ENCODE data around the gene GRIP1. TPM values are rescaled to one million over a fixed set of nuclear protein-coding genes. Genes with fewer than 3 reads are reported as not detected.

Gene GRIP1
- total RNA-seq, 2 experiments from 2014 or later = 5.4 TPM

DNA sequence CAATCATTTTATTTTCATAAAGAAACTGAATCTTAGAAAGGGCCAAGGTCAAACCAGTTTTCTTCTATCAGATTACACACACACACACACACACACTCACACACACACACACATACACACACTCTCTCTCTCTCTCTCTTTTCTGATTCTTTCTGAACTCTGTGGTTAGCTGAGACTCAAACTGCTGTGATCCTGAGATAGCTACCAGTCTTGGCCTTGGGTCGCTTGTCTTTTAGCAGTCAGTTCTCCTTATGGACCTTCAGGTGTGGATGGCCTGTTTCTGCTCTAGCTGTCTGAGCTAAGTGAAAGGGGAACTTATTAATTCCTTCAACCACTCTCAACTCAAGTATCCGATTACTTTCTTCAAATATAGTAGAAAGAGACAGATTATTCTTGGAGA lies 145.1 kb downstream of the GRIP1 start:
- TF ChIP-seq, protein P1, sequence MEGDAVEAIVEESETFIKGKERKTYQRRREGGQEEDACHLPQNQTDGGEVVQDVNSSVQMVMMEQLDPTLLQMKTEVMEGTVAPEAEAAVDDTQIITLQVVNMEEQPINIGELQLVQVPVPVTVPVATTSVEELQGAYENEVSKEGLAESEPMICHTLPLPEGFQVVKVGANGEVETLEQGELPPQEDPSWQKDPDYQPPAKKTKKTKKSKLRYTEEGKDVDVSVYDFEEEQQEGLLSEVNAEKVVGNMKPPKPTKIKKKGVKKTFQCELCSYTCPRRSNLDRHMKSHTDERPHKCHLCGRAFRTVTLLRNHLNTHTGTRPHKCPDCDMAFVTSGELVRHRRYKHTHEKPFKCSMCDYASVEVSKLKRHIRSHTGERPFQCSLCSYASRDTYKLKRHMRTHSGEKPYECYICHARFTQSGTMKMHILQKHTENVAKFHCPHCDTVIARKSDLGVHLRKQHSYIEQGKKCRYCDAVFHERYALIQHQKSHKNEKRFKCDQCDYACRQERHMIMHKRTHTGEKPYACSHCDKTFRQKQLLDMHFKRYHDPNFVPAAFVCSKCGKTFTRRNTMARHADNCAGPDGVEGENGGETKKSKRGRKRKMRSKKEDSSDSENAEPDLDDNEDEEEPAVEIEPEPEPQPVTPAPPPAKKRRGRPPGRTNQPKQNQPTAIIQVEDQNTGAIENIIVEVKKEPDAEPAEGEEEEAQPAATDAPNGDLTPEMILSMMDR (IDR thresholded peaks at IDR 0.05) = no peak
- Mint-ChIP-seq H3K4me3 (no peak overlapping the region), H3K4me1 (ENCODE audit: low read depth) (no peaks in the 10 kb centered on the region), H3K27ac (no peak overlapping the region), H3K9me3 (no peaks in the 10 kb centered on the region), H3K36me3 (ENCODE audit: low read depth) (peaks cover 12% of the 10 kb centered on the region), H3K27me3 (no peaks in the 10 kb centered on the region)
- ATAC-seq (ENCODE audit: poor library complexity) (no peak), DNase-seq (peak in 1 of 14 experiments; percentile 1)
- intact Hi-C loops (cut with DNase I, micrococcal nuclease) = no loop called here
- H3K27me3 ChIP-seq (ENCODE audit: control insufficient read depth in 1 of 2, insufficient read depth in 2 of 2, low read length in 2 of 2) = no peaks in the 10 kb centered on the region
- H3K27ac ChIP-seq (ENCODE audit: low read depth in 1 of 2, low read length in 2 of 2) = no peak overlapping the region
- CTCF ChIA-PET = no interaction called here
- H3K4me1 ChIP-seq (ENCODE audit: insufficient read depth, low read length) = no peaks in the 10 kb centered on the region
- POLR2A ChIA-PET = no interaction called here
- no peak overlapping the region for H3K4me3 ChIP-seq (ENCODE audit: low read length)
- no peaks in the 10 kb centered on the region for H3K9me3 ChIP-seq (ENCODE audit: control insufficient read depth in 1 of 2, insufficient read depth in 1 of 2, low read length in 2 of 2)
- H3K36me3 ChIP-seq (ENCODE audit: insufficient read depth, low read length) = no peaks in the 10 kb centered on the region

GRCh38 chr12:66531766-66532165 lies 147.1 kb downstream of the GRIP1 start:
- Mint-ChIP-seq H3K4me1 (ENCODE audit: low read depth) (no peaks in the 10 kb centered on the region), H3K27me3 (no peaks in the 10 kb centered on the region), H3K9me3 (no peaks in the 10 kb centered on the region), H3K4me3 (no peak overlapping the region), H3K36me3 (ENCODE audit: low read depth) (peaks cover 18% of the 10 kb centered on the region), H3K27ac (no peak overlapping the region)
- intact Hi-C loops (cut with DNase I, micrococcal nuclease) = no loop called here
- no peak overlapping the region for H3K27ac ChIP-seq (ENCODE audit: low read depth in 1 of 2, low read length in 2 of 2)
- H3K36me3 ChIP-seq (ENCODE audit: insufficient read depth, low read length) = no peaks in the 10 kb centered on the region
- TF ChIP-seq, protein P1 (IDR thresholded peaks at IDR 0.05) = no peak
- DNase-seq = no peak
- no peak for ATAC-seq (ENCODE audit: poor library complexity)
- no peak overlapping the region for H3K4me3 ChIP-seq (ENCODE audit: low read length)
- no peaks in the 10 kb centered on the region for H3K27me3 ChIP-seq (ENCODE audit: control insufficient read depth in 1 of 2, insufficient read depth in 2 of 2, low read length in 2 of 2)
- ChIA-PET POLR2A (interaction anchor here (0.7 kb wide), 1 partner anchor 103 kb away, joined by 7 read pairs; no protein-coding TSS in a partner anchor), CTCF (no interaction called here)
- H3K4me1 ChIP-seq (ENCODE audit: insufficient read depth, low read length) = no peaks in the 10 kb centered on the region
- H3K9me3 ChIP-seq (ENCODE audit: control insufficient read depth in 1 of 2, insufficient read depth in 1 of 2, low read length in 2 of 2) = no peaks in the 10 kb centered on the region

DNA sequence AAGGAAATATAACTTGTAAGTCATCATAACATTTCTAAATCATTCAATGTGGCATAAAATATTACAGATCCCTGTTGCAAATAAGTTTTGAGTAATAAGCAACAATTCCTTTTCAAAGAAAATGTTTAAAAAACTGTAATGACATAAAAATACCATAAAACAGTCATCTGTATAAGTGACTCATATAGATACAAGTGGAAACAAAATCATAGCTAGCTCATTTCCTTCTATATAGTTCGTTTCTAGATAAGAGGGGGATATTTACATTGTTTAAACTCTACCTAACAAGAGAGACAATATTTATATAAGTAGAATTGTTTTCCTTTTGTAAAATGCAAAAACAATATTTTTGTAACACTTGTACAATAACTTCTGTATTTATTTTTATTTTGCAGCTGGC lies 148.9 kb downstream of the GRIP1 start:
- Mint-ChIP-seq H3K36me3 (ENCODE audit: low read depth) (peaks cover 18% of the 10 kb centered on the region), H3K27me3 (no peaks in the 10 kb centered on the region), H3K4me1 (ENCODE audit: low read depth) (no peaks in the 10 kb centered on the region), H3K27ac (no peak overlapping the region), H3K4me3 (no peak overlapping the region), H3K9me3 (no peaks in the 10 kb centered on the region)
- no peaks in the 10 kb centered on the region for H3K4me1 ChIP-seq (ENCODE audit: insufficient read depth, low read length)
- intact Hi-C loops (cut with DNase I, micrococcal nuclease) = no loop called here
- no peaks in the 10 kb centered on the region for H3K27me3 ChIP-seq (ENCODE audit: control insufficient read depth in 1 of 2, insufficient read depth in 2 of 2, low read length in 2 of 2)
- ChIA-PET POLR2A (no interaction called here), CTCF (no interaction called here)
- DNase-seq (no peak), ATAC-seq (ENCODE audit: poor library complexity) (no peak)
- TF ChIP-seq, protein P1 (IDR thresholded peaks at IDR 0.05) = no peak
- no peaks in the 10 kb centered on the region for H3K9me3 ChIP-seq (ENCODE audit: control insufficient read depth in 1 of 2, insufficient read depth in 1 of 2, low read length in 2 of 2)
- no peak overlapping the region for H3K4me3 ChIP-seq (ENCODE audit: low read length)
- H3K36me3 ChIP-seq (ENCODE audit: insufficient read depth, low read length) = no peaks in the 10 kb centered on the region
- H3K27ac ChIP-seq (ENCODE audit: low read depth in 1 of 2, low read length in 2 of 2) = no peak overlapping the region

Data from CD4-positive, alpha-beta T cell (primary cell).